Testis (tissue), 3 donors: ENCODE measurements around the gene EPS8L2. TPM values are rescaled to one million over a fixed set of nuclear protein-coding genes. Genes with fewer than 3 reads are reported as not detected.

ENCODE experiments used
- DNase-seq: peaks from one replicate; pipeline ENCODE4 v3.0.0-alpha.2; 2019
- H3K27ac ChIP-seq, 2 donors: fragments of 200-600 bp; sonication (generic); one replicate each; pipeline ENCODE4 v1.5.1; 2019
- H3K27me3 ChIP-seq: fragments of 200-600 bp; sonication (generic); one replicate; pipeline ENCODE4 v1.5.1; 2019
- H3K36me3 ChIP-seq: fragments of 200-600 bp; sonication (generic); one replicate; pipeline ENCODE4 v1.5.1; 2017; ENCODE audit warnings: low read depth; ENCODE audit errors: missing control alignments
- H3K4me1 ChIP-seq: fragments of 200-600 bp; sonication (generic); one replicate; pipeline ENCODE4 v1.5.1; 2019
- H3K4me3 ChIP-seq, 2 donors: fragments of 200-600 bp; sonication (generic); one replicate each; pipeline ENCODE4 v1.5.1; 2017 to 2019
- H3K9me3 ChIP-seq: fragments of 200-600 bp; sonication (generic); one replicate; pipeline ENCODE4 v1.5.1; 2017
- CTCF ChIP-seq, 3 experiments: fragments of 450-650 bp in 2 of 3; fragments of 200-600 bp in 1 of 3; sonication (generic) in 1 of 3; IDR thresholded peaks; one replicate each; pipeline ENCODE4 v1.5.1; 2016 to 2019; ENCODE audit warnings: antibody characterized with exemption in 3 of 3, mild to moderate bottlenecking in 2 of 3, moderate library complexity in 1 of 3
- POLR2A ChIP-seq: fragments of 450-650 bp; IDR thresholded peaks from one replicate; pipeline ENCODE4 v1.6.1; 2017; ENCODE audit warnings: antibody characterized with exemption, mild to moderate bottlenecking, moderate library complexity
- WGBS, 2 donors: methylation state at CpG; one replicate each; pipeline ENCODE4 v1.1.5; 2018; 5-methylcytosine and 5-hydroxymethylcytosine counted together
- intact Hi-C: fragments of 100-400 bp; cut with DNase I; formaldehyde crosslinking; loops from one replicate; pipeline ENCODE4 v1.15.1; 2023; ENCODE audit warnings: low total_unique reads
- polyA plus RNA-seq: library from polyadenylated mRNA; stranded (reverse); fragments of 350-450 nt; fragmentation: Illumina TruSeq; extraction: RNeasy Lipid Tissue Mini Kit (QIAGEN cat#74804); gene quantifications from one replicate; pipeline ENCODE4 v1.2.3, GENCODE V29; 2014; ENCODE audit warnings: low read depth, low replicate concordance; ENCODE audit not compliant: insufficient read depth
- total RNA-seq, 2 donors: library from RNA; depleted of rRNA; stranded (reverse); fragments of >200 nt; gene quantifications; one replicate each; pipeline ENCODE4 v1.2.3, GENCODE V29; 2016

EPS8L2 gene
- total and polyA plus RNA-seq, 3 donors from 2014 or later, result 14.3 to 29.1 (median 27.3) TPM

- no peak overlapping the region for H3K4me3 ChIP-seq
- intact Hi-C loops, result no loop called here
- no peaks in the 10 kb centered on the region for H3K27me3 ChIP-seq
- H3K27ac ChIP-seq, result no peak overlapping the region
- 75 to 86% methylated on average over 16 to 18 of the region's 18 CpGs for WGBS, 2 donors
- H3K4me1 ChIP-seq, result no peaks in the 10 kb centered on the region
- H3K9me3 ChIP-seq, result no peaks in the 10 kb centered on the region
- H3K36me3 ChIP-seq, result no peaks in the 10 kb centered on the region
- DNase-seq, result no peak
- TF ChIP-seq CTCF (IDR thresholded peaks at IDR 0.05), result no peak
These were observed 58.4 kb downstream of the EPS8L2 start for GRCh38 chr11:764322-765024.

DNA sequence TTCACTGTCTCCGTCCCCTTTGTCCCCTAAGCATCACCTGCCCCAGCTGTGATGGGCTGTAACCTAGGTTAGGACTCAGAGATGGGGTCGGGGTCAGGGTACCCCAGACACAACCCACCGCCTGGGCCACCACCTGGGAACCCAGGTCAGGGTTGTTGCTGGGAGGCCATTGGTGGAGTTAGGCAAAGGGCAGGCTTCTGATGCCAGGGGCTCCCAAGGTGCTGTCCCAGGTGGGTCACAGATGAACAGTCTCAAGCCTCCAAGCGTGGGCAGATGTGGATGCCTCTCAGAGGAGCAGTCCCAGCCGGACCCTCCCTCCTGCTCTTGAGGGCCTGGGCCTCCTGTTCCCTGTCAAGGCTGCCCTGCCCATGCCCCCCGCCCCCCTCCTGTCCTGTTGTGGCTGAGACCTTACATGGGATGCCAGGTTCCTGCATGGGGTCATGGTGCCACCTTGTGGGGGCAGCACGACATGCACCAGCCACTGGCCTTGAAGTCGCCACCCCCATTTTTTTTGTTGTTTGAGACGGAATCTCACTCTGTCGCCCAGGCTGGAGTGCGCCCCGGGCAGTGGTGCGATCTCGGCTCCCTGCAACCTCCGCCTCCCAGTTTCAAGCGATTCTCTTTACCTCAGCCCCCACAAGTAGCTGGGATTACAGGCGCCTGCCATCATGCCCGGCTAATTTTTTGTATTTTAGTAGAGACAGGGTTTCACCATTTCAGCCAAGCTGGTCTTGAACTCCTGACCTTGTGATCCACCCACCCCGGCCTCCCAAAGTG lies 59.2 kb downstream of the EPS8L2 start:
- TF ChIP-seq CTCF (IDR thresholded peaks at IDR 0.05) (peak in 2 of 3 experiments; percentile 26 to 38), POLR2A (no peak)
- no peaks in the 10 kb centered on the region for H3K4me1 ChIP-seq
- no peaks in the 10 kb centered on the region for H3K27me3 ChIP-seq
- no peaks in the 10 kb centered on the region for H3K9me3 ChIP-seq
- no peak overlapping the region for H3K27ac ChIP-seq
- H3K36me3 ChIP-seq, result no peaks in the 10 kb centered on the region
- WGBS, 2 donors, result 69 to 71% methylated on average over 16 to 19 of the region's 19 CpGs
- peak; percentile 53 for DNase-seq
- intact Hi-C loops, result no loop called here
- H3K4me3 ChIP-seq, result no peak overlapping the region

- Histone ChIP-seq H3K27ac (no peak overlapping the region), H3K4me1 (no peaks in the 10 kb centered on the region), H3K4me3 (no peak overlapping the region), H3K9me3 (no peaks in the 10 kb centered on the region), H3K36me3 (no peaks in the 10 kb centered on the region), H3K27me3 (no peaks in the 10 kb centered on the region)
- DNase-seq, result no peak
- TF ChIP-seq POLR2A (no peak), CTCF (IDR thresholded peaks at IDR 0.05) (no peak)
- intact Hi-C loops, result no loop called here
- 93 to 94% methylated on average over 8 of the region's 8 CpGs for WGBS, 2 donors
These were observed 59.7 kb downstream of the EPS8L2 start for GRCh38 chr11:765802-766091.

GRCh38 chr11:766106-766935 lies 60.3 kb downstream of the EPS8L2 start:
- no peak overlapping the region for H3K4me3 ChIP-seq
- no peak for DNase-seq
- intact Hi-C loops, result no loop called here
- H3K36me3 ChIP-seq, result no peaks in the 10 kb centered on the region
- 74 to 78% methylated on average over 7 to 11 of the region's 11 CpGs for WGBS, 2 donors
- no peak overlapping the region for H3K27ac ChIP-seq
- no peaks in the 10 kb centered on the region for H3K27me3 ChIP-seq
- no peaks in the 10 kb centered on the region for H3K9me3 ChIP-seq
- H3K4me1 ChIP-seq, result no peaks in the 10 kb centered on the region
- TF ChIP-seq CTCF (IDR thresholded peaks at IDR 0.05) (no peak), POLR2A (no peak)
